HUES48 (cell line): ENCODE data around the gene PARK7.
A peak's percentile ranks its signal among the peaks of the same experiment; 100 is the strongest.

ENCODE experiments used
- H3K27ac ChIP-seq: one replicate; pipeline ENCODE4 v1.7.0; 2013; ENCODE audit warnings: low read depth, low read length, inconsistent platforms
- H3K27me3 ChIP-seq: 2 replicates; pipeline ENCODE4 v1.6.1; 2013; ENCODE audit warnings: mild to moderate bottlenecking, low read length; ENCODE audit not compliant: control insufficient read depth, insufficient read depth
- H3K36me3 ChIP-seq: 2 replicates; pipeline ENCODE4 v1.6.1; 2013; ENCODE audit warnings: low read length; ENCODE audit not compliant: control insufficient read depth, insufficient read depth
- H3K4me1 ChIP-seq: 2 replicates; pipeline ENCODE4 v1.6.1; 2013; ENCODE audit warnings: mild to moderate bottlenecking, low read length; ENCODE audit not compliant: control insufficient read depth, insufficient read depth
- H3K4me3 ChIP-seq: 2 replicates; pipeline ENCODE4 v1.5.1; 2013; ENCODE audit warnings: mild to moderate bottlenecking, low read depth, low read length
- H3K9ac ChIP-seq: 2 replicates; pipeline ENCODE4 v1.6.1; 2013; ENCODE audit warnings: mild to moderate bottlenecking, low read depth, low read length, moderate library complexity
- H3K9me3 ChIP-seq: 2 replicates; pipeline ENCODE4 v1.6.1; 2013; ENCODE audit warnings: low read length; ENCODE audit not compliant: control insufficient read depth, insufficient read depth

The PARK7 gene

DNA sequence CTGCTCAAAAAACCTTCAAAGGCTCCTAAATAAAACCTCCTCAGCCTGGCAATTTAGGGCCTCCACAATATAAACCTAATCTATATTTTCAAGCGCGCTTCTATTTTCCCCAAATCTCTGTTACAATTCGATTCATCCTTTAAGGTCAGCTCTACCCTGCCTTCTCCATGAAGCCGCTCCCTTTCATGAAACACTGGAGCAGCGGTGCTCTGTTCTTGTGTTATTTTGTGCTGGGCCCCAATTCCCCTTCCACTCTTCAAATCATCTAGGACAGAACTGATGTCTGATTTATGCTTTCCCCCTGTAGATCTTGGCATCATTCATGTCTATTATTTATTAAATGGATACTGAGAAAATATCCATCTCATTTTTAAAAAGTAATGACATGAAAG lies 57.7 kb downstream of the PARK7 start:
- Histone ChIP-seq H3K4me3 (peak overlapping the region; percentile 3; the same call in 1 of the 2 replicates), H3K4me1 (peaks cover 84% of the 10 kb centered on the region), H3K9me3 (no peaks in the 10 kb centered on the region), H3K27me3 (no peaks in the 10 kb centered on the region), H3K36me3 (peaks cover 7% of the 10 kb centered on the region), H3K9ac (no peak overlapping the region), H3K27ac (peak overlapping the region; percentile 58)

DNA sequence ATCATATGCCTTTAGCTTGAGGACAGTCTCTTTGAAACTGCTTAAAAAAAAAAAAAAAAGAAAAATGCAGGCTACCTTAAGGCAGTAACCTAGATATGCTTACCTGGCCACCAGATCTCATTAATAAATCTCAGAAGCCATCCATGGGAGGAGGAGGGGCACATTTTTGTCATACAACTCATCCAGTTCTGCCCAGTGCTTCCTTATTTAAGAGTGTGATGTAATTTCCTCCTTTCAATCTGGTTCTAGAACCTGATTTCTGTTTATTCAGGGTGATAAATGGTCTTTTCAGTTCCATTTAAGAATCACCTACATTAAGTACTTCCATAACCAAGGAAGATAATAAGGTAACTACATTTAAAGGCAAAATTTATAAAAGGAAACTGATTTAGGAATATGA lies 58.5 kb downstream of the PARK7 start:
- H3K27me3 ChIP-seq: no peaks in the 10 kb centered on the region
- H3K27ac ChIP-seq: peak overlapping the region; percentile 58
- peaks cover 92% of the 10 kb centered on the region for H3K4me1 ChIP-seq
- H3K9ac ChIP-seq: no peak overlapping the region
- no peak overlapping the region for H3K4me3 ChIP-seq
- no peaks in the 10 kb centered on the region for H3K36me3 ChIP-seq
- no peaks in the 10 kb centered on the region for H3K9me3 ChIP-seq

DNA sequence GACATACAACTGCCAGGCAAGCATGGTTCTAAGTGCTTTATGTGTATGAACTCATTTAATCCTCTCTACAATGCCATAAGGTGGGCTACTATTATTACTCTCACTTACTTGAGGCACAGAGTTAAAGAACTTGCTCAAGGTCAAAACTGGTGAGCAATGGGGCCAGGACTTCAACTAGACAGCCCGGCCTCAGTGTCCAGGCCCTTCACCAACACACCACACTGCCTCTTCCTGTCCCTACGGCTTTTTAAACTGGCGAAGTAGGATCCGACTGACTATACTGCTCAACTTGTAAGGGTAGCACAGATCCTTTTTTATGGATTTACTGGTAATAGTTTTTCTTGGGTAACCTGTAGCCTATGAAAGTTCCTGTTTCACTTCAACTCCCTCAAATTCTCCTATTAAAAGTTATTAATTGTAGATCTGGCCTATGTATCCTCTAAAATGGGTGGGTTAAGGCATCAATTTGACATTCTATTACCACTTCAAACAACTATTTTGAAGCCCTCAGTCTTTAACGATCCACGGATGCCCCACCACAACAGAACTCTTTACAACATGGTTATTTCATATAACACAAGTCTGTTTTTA lies 60.3 kb downstream of the PARK7 start:
- no peak overlapping the region for H3K9ac ChIP-seq
- H3K4me3 ChIP-seq: no peak overlapping the region; the same call in 1 of the 2 replicates
- H3K9me3 ChIP-seq: no peaks in the 10 kb centered on the region
- peak overlapping the region; percentile 34 for H3K27ac ChIP-seq
- no peaks in the 10 kb centered on the region for H3K36me3 ChIP-seq
- peaks cover 3% of the 10 kb centered on the region for H3K27me3 ChIP-seq
- H3K4me1 ChIP-seq: peaks cover 81% of the 10 kb centered on the region

DNA sequence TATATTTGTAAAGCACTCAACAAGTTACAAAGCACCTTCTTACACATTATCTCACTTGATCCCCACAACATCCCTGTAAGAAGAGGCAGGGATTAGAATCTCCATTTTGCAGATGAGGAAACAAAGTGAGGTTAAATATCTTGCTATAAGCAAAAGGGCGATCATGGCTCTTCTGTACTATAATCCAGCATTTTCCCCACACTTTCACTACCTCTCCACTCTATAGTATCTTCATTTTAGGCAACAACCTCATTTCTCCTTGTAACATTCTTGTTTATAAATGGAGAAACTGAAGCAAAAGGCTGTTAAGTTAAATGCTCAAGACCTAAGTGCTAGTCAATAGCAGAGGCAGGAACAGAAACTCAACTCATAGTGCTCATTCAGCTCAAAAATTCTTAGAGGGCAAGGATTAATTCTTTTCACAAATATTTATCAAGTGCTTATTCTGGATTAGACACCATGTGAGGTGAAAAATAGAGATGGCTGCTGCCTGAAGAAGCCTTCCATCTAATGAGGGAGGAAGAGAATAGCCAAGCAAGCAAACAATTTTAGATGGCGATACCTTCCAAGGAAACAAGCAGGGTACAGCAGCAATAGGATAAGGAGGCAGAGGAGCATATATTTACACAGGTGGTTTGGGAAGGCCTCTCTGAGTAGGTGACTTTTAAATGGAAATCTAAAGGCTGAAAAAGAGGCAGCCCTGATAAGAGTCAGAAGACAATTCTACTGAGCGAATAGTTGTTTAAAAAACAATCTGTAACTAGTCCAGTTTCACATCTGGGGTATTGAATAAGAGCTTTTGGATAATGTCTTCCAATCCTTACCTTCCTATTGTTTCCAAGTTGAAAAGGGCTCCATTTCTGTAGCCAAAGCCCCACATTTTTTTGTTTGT lies 61.1 kb downstream of the PARK7 start:
- Histone ChIP-seq H3K4me3 (peak overlapping the region; percentile 27; the same call in 1 of the 2 replicates), H3K9me3 (no peaks in the 10 kb centered on the region), H3K27me3 (peaks cover 6% of the 10 kb centered on the region), H3K4me1 (peaks cover 81% of the 10 kb centered on the region), H3K9ac (no peak overlapping the region; the same call in 1 of the 2 replicates), H3K36me3 (no peaks in the 10 kb centered on the region), H3K27ac (peak overlapping the region; percentile 45)

DNA sequence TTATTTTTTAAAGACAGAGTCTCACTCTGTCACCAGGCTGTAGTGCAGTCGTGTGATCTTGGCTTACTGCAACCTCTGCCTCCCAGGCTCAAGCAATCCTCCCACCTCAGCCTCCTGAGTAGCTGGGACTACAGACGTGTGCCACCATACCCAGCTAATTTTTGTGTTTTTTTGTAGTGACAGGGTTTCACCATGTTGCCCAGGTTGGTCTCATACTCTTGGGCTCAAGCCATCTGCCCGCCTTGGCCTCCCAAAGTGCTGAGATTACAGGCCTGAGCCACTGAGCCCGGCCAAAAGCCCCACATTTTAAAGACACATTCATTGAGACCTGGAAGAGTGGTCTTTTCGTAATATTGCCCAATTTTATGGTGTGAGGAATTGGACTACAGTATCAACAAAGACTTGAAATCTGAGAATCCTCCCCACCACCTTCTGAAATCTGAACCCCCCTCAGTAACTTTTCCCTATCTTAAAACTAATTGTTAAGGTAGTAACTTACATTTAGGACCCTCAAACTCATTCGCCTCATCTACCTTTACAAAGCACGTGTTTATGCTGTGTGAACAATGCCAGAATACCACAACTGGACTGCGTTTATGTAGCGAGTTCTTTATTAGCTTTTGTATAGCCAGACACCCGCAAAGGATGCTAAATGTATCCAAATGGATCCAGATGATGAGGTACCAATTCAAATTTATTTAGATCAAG lies 61.9 kb downstream of the PARK7 start:
- Histone ChIP-seq H3K27ac (peak overlapping the region; percentile 45), H3K4me3 (peak overlapping the region; percentile 96), H3K4me1 (peaks cover 81% of the 10 kb centered on the region), H3K36me3 (no peaks in the 10 kb centered on the region), H3K9me3 (no peaks in the 10 kb centered on the region), H3K9ac (no peak overlapping the region), H3K27me3 (peaks cover 6% of the 10 kb centered on the region)

DNA sequence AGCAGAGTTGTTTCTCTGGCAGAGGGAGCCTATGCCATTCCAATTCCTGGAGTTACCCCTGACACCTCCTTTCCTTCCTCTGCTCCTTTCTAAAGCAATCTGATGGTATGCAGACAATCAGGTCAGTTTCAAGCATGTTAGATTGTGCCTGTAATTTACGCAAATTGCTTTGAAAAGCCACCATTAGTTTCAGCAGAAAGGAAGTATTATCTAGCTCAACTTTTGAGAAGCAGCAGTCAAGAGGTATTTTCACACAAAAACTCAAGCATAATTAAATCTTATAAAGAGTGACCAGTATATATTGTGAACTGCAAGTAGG lies 62.4 kb downstream of the PARK7 start:
- Histone ChIP-seq H3K36me3 (no peaks in the 10 kb centered on the region), H3K9ac (no peak overlapping the region), H3K4me3 (peak overlapping the region; percentile 96), H3K27ac (no peak overlapping the region), H3K27me3 (peaks cover 6% of the 10 kb centered on the region), H3K9me3 (no peaks in the 10 kb centered on the region), H3K4me1 (peaks cover 80% of the 10 kb centered on the region)

DNA sequence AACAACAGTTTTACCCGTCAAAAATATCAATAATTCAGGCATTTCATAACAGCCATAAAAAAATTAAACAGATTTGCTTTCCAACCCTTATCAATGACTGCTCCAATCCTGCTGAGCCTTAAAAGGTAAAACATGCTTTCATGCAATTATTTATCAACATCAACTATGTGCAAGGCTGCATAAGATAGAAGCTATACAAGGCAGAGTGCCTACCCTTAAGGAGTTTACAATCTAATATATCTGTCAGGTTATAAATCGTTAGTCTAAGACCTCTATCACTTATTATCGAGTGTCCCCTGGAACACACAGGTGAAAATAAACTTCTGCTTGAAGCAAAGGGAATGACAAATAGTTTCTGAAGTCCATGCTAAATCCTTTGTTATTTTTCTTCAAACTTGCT lies 62.8 kb downstream of the PARK7 start:
- no peaks in the 10 kb centered on the region for H3K36me3 ChIP-seq
- H3K27ac ChIP-seq: no peak overlapping the region
- H3K4me3 ChIP-seq: peak overlapping the region; percentile 96
- peaks cover 6% of the 10 kb centered on the region for H3K27me3 ChIP-seq
- H3K4me1 ChIP-seq: peaks cover 76% of the 10 kb centered on the region
- H3K9me3 ChIP-seq: no peaks in the 10 kb centered on the region
- no peak overlapping the region for H3K9ac ChIP-seq

DNA sequence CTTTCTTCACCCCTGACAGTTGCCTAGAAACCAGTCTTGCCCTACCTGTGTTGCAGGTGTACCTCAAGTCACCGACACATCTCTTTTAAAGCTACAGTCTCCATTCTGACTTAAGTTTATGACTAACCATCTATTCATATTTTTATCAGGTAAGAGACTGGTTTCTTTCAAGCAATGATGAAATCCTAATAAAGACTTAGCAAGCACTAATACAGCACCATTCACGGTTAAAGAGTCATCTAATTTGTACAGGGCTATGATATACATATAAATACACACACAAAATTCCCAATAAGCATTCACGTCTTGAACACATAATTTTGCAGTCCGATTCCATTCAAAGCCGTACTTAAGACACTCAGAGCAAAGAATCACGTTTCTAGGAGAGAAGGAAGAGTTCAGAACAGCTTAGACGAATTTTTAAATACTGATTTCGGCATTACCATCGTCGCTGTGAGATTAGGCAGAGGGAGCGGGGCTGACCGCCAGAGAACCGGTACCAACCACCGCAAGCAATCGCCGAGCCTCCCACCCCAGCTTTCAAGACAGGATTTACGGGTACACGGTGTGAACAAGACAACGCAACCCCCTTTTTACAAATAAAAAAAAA lies 63.7 kb downstream of the PARK7 start:
- Histone ChIP-seq H3K36me3 (no peaks in the 10 kb centered on the region), H3K27me3 (peaks cover 6% of the 10 kb centered on the region), H3K4me3 (peak overlapping the region; percentile 96), H3K4me1 (peaks cover 68% of the 10 kb centered on the region), H3K9ac (peak overlapping the region; percentile 77), H3K27ac (peak overlapping the region; percentile 69), H3K9me3 (no peaks in the 10 kb centered on the region)

DNA sequence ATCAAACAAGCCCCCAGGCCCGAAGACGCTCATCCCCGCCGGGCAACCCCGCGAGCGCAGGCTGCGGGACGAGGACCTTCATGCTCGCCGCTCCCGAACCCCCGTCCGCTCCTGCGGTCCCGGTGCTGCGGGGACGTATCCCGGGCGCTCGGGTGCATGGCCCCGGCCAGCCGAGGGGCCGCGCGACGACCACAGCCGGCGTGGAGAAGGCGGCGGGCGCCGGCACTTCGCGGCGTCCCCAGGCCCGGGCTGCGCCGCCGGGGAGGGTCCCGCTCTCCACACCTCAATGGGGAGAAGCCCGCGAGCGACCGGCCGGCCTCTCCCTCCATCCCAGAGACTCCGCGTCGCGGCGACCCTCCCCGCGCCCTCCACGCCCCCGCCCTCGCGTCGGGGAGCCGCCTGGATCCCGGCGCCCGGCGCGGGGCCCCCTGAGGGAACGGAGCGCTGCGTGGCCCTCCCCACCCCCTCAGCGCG lies 64.2 kb downstream of the PARK7 start:
- Histone ChIP-seq H3K9me3 (no peaks in the 10 kb centered on the region), H3K4me3 (peak overlapping the region; percentile 96), H3K27me3 (peaks cover 6% of the 10 kb centered on the region), H3K36me3 (no peaks in the 10 kb centered on the region), H3K9ac (peak overlapping the region; percentile 77), H3K4me1 (peaks cover 67% of the 10 kb centered on the region), H3K27ac (peak overlapping the region; percentile 69)

DNA sequence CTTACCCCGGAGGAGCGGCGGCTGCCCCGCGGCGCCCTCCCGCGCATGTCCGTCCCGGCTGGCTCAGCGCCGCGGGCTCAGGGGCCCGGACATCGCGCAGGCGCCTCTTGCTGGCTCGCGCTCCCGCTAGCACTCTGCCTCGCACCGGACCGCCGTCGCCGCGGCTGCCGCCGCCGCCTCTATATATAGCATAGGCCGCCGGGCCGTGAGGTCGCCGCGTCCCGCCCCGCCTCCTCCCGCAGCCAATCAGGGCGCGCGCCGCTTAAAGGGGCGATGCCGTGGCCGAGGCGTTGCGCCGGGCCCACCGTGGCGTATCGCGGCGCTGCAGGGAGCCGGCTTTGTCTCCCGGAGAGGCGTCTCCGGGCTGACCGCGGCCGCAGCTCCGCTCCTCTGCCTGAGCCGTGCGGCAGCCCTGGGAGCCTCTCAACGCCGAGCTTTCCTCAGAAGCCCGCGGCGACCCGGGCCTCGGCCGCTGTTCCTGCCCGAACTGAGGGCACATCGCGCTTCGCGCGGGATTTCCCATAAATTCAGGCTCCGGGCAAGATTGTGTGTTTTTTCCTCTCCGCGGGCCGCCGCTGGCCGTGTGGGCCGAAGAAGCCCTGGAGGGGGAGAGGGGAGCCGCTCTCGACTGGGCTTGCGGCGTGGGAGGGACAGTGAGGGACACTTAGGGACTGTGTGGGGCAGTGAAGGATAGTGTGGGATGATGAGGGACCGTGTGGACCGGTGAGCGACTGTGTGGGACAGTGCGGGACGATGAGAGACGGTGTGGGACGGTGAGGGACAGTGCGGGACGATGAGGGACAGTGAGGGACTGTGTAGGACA lies 64.9 kb downstream of the PARK7 start, which contains the start of gene ERRFI1:
TSS of gene ERRFI1 (minus strand) at position 157 of the 823 bp plus-strand sequence. CDS start 10,690 bp downstream, outside the sequence.
- H3K4me3 ChIP-seq: peak within 1 kb of the TSS; percentile 96
- peaks cover 6% of the 10 kb centered on the region for H3K27me3 ChIP-seq
- peaks cover 63% of the 10 kb centered on the region for H3K4me1 ChIP-seq
- H3K9me3 ChIP-seq: no peaks in the 10 kb centered on the region
- peak within 1 kb of the TSS; percentile 69 for H3K27ac ChIP-seq
- no peaks in the 10 kb centered on the region for H3K36me3 ChIP-seq
- peak within 1 kb of the TSS; percentile 77 for H3K9ac ChIP-seq
